Neural cell (in vitro differentiated cells): Measurements from ENCODE around the gene STAT4.

Experiments used
- EP300 ChIP-seq: fragments of 450-650 bp; conservative IDR thresholded peaks from 2 replicates; pipeline ENCODE4 v1.6.1; 2014; ENCODE audit warnings: antibody characterized with exemption, mild to moderate bottlenecking, moderate library complexity; ENCODE audit not compliant: poor library complexity, severe bottlenecking
- EZH2 ChIP-seq: fragments of 200-600, 300-800 bp; shearing (Covaris generic), sonication (generic); IDR thresholded peaks from 2 replicates; pipeline ENCODE4 v1.6.1; 2014; ENCODE audit warnings: antibody characterized with exemption, low read length, borderline replicate concordance, mild to moderate bottlenecking; ENCODE audit not compliant: insufficient read depth, poor library complexity, severe bottlenecking
- TF ChIP-seq, protein P1 (sequence below): fragments of 450-650 bp; IDR thresholded peaks from 2 replicates; pipeline ENCODE4 v1.5.1; 2014; ENCODE audit warnings: antibody characterized with exemption, mild to moderate bottlenecking, moderate library complexity; ENCODE audit not compliant: poor library complexity, severe bottlenecking

GRCh38 chr2:190996947-190997346, 153.8 kb downstream of the STAT4 start:
- TF ChIP-seq, protein P1, sequence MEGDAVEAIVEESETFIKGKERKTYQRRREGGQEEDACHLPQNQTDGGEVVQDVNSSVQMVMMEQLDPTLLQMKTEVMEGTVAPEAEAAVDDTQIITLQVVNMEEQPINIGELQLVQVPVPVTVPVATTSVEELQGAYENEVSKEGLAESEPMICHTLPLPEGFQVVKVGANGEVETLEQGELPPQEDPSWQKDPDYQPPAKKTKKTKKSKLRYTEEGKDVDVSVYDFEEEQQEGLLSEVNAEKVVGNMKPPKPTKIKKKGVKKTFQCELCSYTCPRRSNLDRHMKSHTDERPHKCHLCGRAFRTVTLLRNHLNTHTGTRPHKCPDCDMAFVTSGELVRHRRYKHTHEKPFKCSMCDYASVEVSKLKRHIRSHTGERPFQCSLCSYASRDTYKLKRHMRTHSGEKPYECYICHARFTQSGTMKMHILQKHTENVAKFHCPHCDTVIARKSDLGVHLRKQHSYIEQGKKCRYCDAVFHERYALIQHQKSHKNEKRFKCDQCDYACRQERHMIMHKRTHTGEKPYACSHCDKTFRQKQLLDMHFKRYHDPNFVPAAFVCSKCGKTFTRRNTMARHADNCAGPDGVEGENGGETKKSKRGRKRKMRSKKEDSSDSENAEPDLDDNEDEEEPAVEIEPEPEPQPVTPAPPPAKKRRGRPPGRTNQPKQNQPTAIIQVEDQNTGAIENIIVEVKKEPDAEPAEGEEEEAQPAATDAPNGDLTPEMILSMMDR, result no peak
- TF ChIP-seq EP300, result no peak
- TF ChIP-seq EZH2, result no peak
